Right ventricle myocardium superior (tissue), 1 donor: ENCODE results near the gene GALNT17. TPM values are rescaled to one million over a fixed set of nuclear protein-coding genes. Genes with fewer than 3 reads are reported as not detected.

Source experiments
- ATAC-seq: fragments of 200-7000 bp; cut with Tn5 transposase; one replicate; pipeline ENCODE4 v1.9.1; 2020; ENCODE audit warnings: mild to moderate bottlenecking; ENCODE audit not compliant: poor library complexity
- DNase-seq: peaks from one replicate; pipeline ENCODE4 v3.0.0-alpha.2; 2020
- intact Hi-C: fragments of 100-400 bp; cut with DNase I; formaldehyde crosslinking; loops from one replicate; pipeline ENCODE4 v1.11.2; 2022
- total RNA-seq: library from RNA; stranded (reverse); fragmentation: NEBNext Ultra II Directional; extraction: Animal tissue kit (Norgen Biotek cat#: 25700); gene quantifications from one replicate; pipeline ENCODE4 v1.2.1, GENCODE V29; 2021
- donor health status: DM: no; HTN: yes; CAD: no; lungs with severe emphysema.

GALNT17 gene
- total RNA-seq, 1 donor from 2014 or later, result 72.1 TPM

DNA sequence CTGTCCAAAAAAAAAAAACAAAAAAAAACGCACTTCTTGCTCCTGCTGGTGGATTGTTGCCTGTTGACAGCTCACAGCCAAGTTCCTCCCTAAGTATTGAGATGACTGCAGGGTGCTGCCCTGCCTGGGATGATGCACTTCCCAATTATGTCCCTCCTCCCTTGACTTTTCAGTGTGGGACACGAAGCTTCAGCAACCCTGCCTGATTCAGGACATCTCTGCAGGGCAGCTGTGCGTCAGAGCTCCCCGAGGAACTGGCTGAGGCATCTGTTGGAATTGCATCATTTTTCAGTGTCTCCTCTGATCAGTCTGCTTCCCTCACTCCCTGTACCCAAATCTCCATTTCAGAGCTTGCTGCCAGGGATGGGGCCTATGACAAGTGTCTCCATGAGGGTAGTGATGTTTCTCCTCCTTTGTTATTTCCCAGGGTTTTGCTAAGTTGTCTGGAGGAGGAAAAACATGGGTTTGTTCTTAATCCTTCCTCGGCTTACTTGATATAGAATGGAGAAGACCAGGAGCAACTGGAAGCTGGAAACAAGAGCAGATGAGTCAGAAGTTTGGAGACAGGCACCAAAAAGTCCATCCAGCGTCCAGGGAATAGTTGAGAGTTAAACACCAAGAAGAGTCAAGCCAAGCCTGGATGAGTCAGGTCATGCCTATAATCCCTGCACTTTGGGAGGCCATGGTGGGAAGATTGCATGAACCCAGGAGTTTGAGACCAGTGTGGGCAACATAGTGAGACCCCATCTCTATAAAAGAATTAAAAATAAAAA, 355.1 kb downstream of the GALNT17 start:
- DNase-seq, result no peak
- no peak for ATAC-seq
- intact Hi-C loops, result no loop called here

- intact Hi-C loops, result no loop called here
- ATAC-seq, result no peak
- no peak for DNase-seq
Observed at GRCh38 chr7:71488308-71488707, 356.4 kb downstream of the GALNT17 start.

DNA sequence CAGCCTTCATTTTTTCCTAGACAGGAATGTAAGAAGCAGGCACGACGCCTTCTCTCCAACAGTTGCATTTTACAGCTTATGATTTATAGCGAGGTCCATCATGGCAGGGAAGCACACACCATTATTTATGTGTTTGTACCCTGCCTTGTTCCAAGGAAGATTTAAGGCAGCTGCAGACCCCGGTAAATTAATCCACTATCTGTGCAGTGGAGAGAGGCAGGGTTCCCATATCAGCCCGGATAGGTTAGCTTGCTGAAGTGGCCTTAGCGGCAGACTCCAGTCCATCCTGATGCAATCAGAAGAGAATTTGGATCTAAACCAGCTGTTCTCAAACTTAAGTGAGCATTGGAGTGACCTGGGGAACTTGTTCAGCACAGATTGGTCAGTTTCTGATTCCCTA, 359.4 kb downstream of the GALNT17 start:
- ATAC-seq, result peak; percentile 18

GRCh38 chr7:71495828-71496227, 363.9 kb downstream of the GALNT17 start:
- intact Hi-C loops, result no loop called here
- DNase-seq (no peak), ATAC-seq (no peak)

More for the DNA sequence above, 359.4 kb downstream of the GALNT17 start:
- intact Hi-C loops, result no loop called here
- no peak for DNase-seq

- DNase-seq, result peak; percentile 63
- peak; percentile 86 for ATAC-seq
Observed at GRCh38 chr7:71497256-71497946, 365.5 kb downstream of the GALNT17 start.

DNA sequence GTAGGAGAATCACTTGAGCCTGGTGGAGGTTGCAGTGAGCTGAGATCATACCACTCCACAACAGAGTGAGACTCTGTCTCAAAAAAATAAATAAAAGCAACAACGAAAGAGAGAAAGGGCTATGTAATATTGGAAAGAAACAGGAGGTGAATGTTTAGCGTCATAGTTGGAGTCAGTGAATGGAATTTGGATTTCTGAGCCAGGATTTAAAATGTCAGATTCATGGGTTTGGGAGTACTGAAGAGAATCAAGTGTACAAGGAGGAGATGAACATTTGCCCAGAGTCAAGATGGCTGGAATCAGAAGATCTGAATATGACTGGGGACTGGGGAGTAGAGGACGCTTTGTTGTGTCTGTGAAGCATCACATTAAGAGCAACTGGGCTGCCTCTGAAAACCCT, 366.4 kb downstream of the GALNT17 start:
- no peak for ATAC-seq

More at GRCh38 chr7:71497256-71497946, 365.5 kb downstream of the GALNT17 start:
- intact Hi-C loops, result no loop called here

DNA sequence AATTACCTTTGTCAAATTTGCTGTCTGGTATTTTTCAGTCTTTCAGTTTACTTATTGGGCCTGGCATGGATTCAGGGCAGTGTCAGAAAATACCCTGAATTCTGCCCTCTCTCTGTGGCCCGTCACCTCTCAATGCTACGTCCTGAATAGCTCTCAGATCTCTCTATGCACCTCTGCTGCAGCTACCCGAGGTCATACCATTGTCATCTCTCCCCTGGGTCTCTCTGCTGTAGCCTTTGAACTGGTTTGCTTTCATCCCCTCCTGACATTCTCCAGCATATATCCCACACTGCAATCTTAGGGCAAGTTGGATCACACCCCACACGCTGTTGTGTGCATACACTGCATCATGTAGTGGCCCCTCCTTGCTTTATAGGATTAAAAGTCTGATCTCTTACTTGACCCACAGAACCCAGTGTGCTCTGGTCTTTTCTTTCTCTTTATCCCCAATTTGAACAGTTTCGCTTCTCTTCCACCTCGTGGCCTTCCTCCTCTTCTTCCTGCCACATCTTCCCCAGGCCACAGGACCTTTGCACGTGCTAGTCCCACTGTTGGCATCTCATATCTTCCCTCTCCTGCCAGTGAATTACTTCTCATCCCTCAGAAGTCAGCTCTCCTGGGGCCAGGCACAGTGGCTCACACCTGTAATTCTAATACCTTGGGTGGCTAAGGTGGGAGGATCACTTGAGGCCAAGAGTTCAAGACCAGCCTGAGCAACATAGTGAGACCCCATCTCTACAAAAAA, 372.9 kb downstream of the GALNT17 start:
- no peak for ATAC-seq
- no peak for DNase-seq
- intact Hi-C loops, result no loop called here

More for the DNA sequence above, 366.4 kb downstream of the GALNT17 start:
- intact Hi-C loops, result no loop called here
- no peak for DNase-seq

DNA sequence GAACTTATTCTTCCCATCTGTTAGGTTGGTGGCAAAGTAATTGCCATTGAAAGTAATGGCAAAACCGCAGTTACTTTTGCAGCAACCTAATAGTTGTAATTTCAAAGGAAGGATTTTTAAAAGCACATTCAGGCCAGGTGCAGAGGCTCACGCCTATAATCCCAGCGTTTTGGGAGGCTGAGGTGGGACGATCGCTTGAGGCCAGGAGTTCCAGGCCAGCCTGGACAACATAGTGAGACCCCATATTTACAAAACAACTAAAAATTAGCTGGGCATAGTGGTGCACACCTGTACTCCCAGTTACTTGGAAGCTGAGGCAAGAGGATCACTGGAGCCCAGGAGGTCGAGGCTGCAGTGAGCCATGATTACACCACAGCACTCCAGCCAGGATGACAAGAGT, 374.9 kb downstream of the GALNT17 start:
- DNase-seq (no peak), ATAC-seq (no peak)
- intact Hi-C loops, result no loop called here

GRCh38 chr7:71507680-71508602, 376.0 kb downstream of the GALNT17 start:
- no peak for ATAC-seq
- intact Hi-C loops, result no loop called here
- DNase-seq, result no peak

- intact Hi-C loops, result no loop called here
- DNase-seq, result no peak
Observed at GRCh38 chr7:71509381-71509780, 377.4 kb downstream of the GALNT17 start.

GRCh38 chr7:71511361-71511807, 379.4 kb downstream of the GALNT17 start:
- no peak for DNase-seq
- intact Hi-C loops, result no loop called here
- ATAC-seq, result no peak

More at GRCh38 chr7:71509381-71509780, 377.4 kb downstream of the GALNT17 start:
- ATAC-seq, result peak; percentile 36

GRCh38 chr7:71517940-71518699, 386.2 kb downstream of the GALNT17 start:
- intact Hi-C loops, result no loop called here
- ATAC-seq (peak; percentile 53), DNase-seq (no peak)

- ATAC-seq, result no peak
- no peak for DNase-seq
- intact Hi-C loops, result no loop called here
Observed at GRCh38 chr7:71518880-71519279, 386.9 kb downstream of the GALNT17 start.

DNA sequence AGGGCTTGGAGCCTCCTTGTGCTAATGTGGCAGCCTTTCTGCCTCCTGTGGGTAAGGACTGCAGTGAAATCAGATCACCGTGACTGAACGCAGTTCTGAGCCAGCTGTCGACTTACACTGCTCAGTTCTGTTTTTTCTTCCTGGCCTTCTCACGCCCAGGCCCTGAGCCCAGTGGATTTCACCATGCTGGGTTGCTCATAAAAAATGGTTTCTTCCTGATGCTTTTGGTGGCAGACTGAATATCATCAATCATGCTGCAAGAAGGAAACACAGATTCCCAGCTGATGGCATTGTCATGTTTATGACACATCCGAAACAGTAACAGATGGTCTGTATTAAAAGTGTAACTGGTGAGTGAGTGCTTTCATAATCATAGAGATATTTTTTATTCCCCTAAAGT, 389.6 kb downstream of the GALNT17 start:
- DNase-seq (no peak), ATAC-seq (no peak)
- intact Hi-C loops, result no loop called here

DNA sequence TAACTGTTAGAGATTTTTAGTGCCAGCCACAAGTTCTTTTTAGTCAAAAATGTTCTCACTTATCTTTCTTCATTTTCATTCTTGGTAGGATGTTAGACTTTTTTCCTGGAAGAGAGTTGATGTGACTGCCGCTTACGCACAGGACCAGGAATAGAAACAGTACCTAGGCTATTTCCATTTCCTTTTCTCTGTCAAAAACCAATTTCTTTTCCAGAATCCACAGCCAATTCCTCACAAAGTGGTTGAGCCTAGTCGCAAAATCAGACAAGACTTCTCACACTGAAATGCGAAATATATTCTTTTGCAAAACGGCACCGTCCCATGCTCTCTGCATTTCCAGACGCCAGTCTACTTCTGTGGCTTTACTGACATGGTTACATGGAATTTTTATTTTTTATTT, 394.2 kb downstream of the GALNT17 start:
- ATAC-seq (no peak), DNase-seq (no peak)
- intact Hi-C loops, result no loop called here

GRCh38 chr7:71527213-71527612, 395.3 kb downstream of the GALNT17 start:
- intact Hi-C loops, result no loop called here
- ATAC-seq, result no peak
- DNase-seq, result no peak

DNA sequence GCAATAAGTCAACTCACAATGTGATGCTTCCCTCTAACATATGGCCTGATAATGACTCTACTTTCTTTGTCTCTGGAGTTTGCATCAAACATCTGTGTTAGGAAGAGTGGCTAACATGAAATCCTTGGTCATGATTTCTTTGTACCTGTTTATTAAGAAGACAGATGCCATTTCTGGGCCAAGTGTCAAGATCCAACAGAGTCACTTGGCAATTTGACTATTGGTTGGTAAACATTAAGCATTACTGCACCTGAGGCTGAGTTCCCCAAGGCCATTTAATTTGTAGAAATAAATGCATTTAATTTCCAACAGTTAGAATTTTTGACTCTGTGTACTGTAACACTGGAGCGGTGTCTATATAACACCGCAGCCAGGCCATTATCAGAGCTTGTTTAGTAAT, 403.7 kb downstream of the GALNT17 start:
- ATAC-seq (no peak), DNase-seq (no peak)
- intact Hi-C loops, result no loop called here

DNA sequence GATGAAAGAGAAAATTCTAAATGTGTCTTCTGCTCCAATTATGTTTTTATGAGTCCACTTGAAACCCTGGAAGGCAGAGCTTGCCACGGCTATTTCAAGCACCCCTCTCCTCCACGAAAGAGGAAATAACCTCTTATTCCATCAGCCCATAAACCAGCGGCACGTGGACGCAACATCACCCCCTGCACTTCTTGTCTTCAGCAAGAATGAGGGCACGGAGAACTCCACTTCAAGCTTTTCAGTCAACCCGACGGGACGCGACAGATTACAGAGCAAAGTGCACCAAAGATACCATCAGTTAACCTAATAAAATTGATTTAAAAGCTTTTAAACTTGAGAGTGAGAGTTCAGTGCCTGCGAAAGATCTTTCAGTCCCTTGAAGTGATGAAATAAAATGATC, 406.3 kb downstream of the GALNT17 start:
- intact Hi-C loops, result no loop called here
- ATAC-seq, result no peak
- DNase-seq, result no peak
